IMR-90 (cell line): ENCODE results near the gene FEN1. TPM values are rescaled to one million over a fixed set of nuclear protein-coding genes. Genes with fewer than 3 reads are reported as not detected.

Experiments used
- ATAC-seq: fragments of 200-7000 bp; cut with Tn5 transposase; 2 replicates; pipeline ENCODE4 v1.9.1; 2020; ENCODE audit warnings: low read depth, mild to moderate bottlenecking, moderate library complexity
- BruUV-seq: library from RNA; stranded (reverse); fragments of 400-500 nt; replicated peaks from 2 replicates; lab custom pipeline; 2021; lab: Mats Ljungman, UMichigan
- CTCF ChIA-PET: fragments of 300-600 bp; formaldehyde crosslinking; extraction: SDS; loops from one replicate; lab custom pipeline; 2021; ENCODE audit warnings: antibody characterized with exemption; lab: Yijun Ruan, JAX
- POLR2A ChIA-PET: fragments of 300-600 bp; sonication (Branson Sonifier 250); formaldehyde crosslinking; loops from one replicate; lab custom pipeline; 2022; ENCODE audit warnings: antibody characterized with exemption; ENCODE audit not compliant: unreplicated experiment; lab: Charles Lee
- DNase-seq: peaks from one replicate; pipeline ENCODE4 v3.0.0; 2013
- H2AFZ ChIP-seq: replicated peaks from 2 replicates; pipeline ENCODE3; 2013; ENCODE audit warnings: low read length, mild to moderate bottlenecking; ENCODE audit not compliant: poor library complexity
- H2AK5ac ChIP-seq: 2 replicates; pipeline ENCODE4 v1.6.1; 2013; ENCODE audit warnings: low read depth, low read length, inconsistent platforms
- H2AK9ac ChIP-seq: replicated peaks from 2 replicates; pipeline ENCODE3; 2013; ENCODE audit warnings: mild to moderate bottlenecking, low read depth, low read length, moderate library complexity; ENCODE audit not compliant: poor library complexity
- H2BK120ac ChIP-seq: 2 replicates; pipeline ENCODE4 v1.6.1; 2013; ENCODE audit warnings: low read depth, low read length, inconsistent platforms
- H2BK15ac ChIP-seq: 3 replicates; pipeline ENCODE4 v1.6.1; 2013; ENCODE audit warnings: low read depth, low read length, inconsistent platforms
- H2BK20ac ChIP-seq: 2 replicates; pipeline ENCODE4 v1.6.1; 2013; ENCODE audit warnings: low read depth, mild to moderate bottlenecking, inconsistent platforms, low read length, moderate library complexity
- H2BK5ac ChIP-seq: 2 replicates; pipeline ENCODE4 v1.6.1; 2013; ENCODE audit warnings: mild to moderate bottlenecking, low read depth, low read length, inconsistent platforms; ENCODE audit not compliant: poor library complexity, severe bottlenecking
- H3K14ac ChIP-seq: replicated peaks from 2 replicates; pipeline ENCODE4 v1.6.1; 2013; ENCODE audit warnings: low read depth, low read length, inconsistent platforms
- H3K18ac ChIP-seq: 2 replicates; pipeline ENCODE4 v1.6.1; 2013; ENCODE audit warnings: low read depth, low read length, control low read depth
- H3K23ac ChIP-seq: 2 replicates; pipeline ENCODE4 v1.6.1; 2013; ENCODE audit warnings: low read depth, low read length, inconsistent platforms
- H3K27ac ChIP-seq: 2 replicates; pipeline ENCODE4 v1.5.1; 2013; ENCODE audit warnings: mild to moderate bottlenecking, control low read depth, low read length; ENCODE audit not compliant: insufficient read depth
- H3K27me3 ChIP-seq: 2 replicates; pipeline ENCODE4 v1.6.1; 2013; ENCODE audit warnings: low read length; ENCODE audit not compliant: control insufficient read depth, insufficient read depth
- H3K36me3 ChIP-seq: 2 replicates; pipeline ENCODE4 v1.6.1; 2013; ENCODE audit warnings: low read length, mixed read lengths; ENCODE audit not compliant: control insufficient read depth, insufficient read depth
- H3K4ac ChIP-seq: 2 replicates; pipeline ENCODE4 v1.6.1; 2013; ENCODE audit warnings: low read depth, low read length, inconsistent platforms
- H3K4me1 ChIP-seq: 2 replicates; pipeline ENCODE4 v1.6.1; 2013; ENCODE audit warnings: low read length, mixed read lengths; ENCODE audit not compliant: control insufficient read depth, insufficient read depth
- H3K4me2 ChIP-seq: 2 replicates; pipeline ENCODE4 v1.6.1; 2013; ENCODE audit warnings: low read depth, mild to moderate bottlenecking, control low read depth, low read length, moderate library complexity
- H3K4me3 ChIP-seq: 2 replicates; pipeline ENCODE4 v1.5.1; 2013; ENCODE audit warnings: low read depth, mild to moderate bottlenecking, control low read depth, low read length, moderate library complexity; ENCODE audit not compliant: insufficient read depth
- H3K56ac ChIP-seq: 2 replicates; pipeline ENCODE4 v1.6.1; 2013; ENCODE audit warnings: low read length, inconsistent platforms; ENCODE audit not compliant: insufficient read depth; ENCODE audit errors: extremely low read depth
- H3K79me1 ChIP-seq, 2 experiments: 2 replicates each; pipeline ENCODE4 v1.6.1; 2013; ENCODE audit warnings: low read length in 2 of 2, inconsistent platforms in 1 of 2, low read depth in 1 of 2
- H3K9ac ChIP-seq: 2 replicates; pipeline ENCODE4 v1.6.1; 2013; ENCODE audit warnings: low read depth, low read length, control low read depth
- H3K9me1 ChIP-seq: 2 replicates; pipeline ENCODE4 v1.6.1; 2013; ENCODE audit warnings: low read length, inconsistent platforms; ENCODE audit not compliant: insufficient read depth
- H3K9me3 ChIP-seq: 2 replicates; pipeline ENCODE4 v1.6.1; 2013; ENCODE audit warnings: low read length; ENCODE audit not compliant: control insufficient read depth, insufficient read depth
- H4K20me1 ChIP-seq: 2 replicates; pipeline ENCODE4 v1.6.1; 2013; ENCODE audit warnings: low read length, inconsistent platforms; ENCODE audit not compliant: insufficient read depth
- H4K5ac ChIP-seq: 2 replicates; pipeline ENCODE4 v1.6.1; 2013; ENCODE audit warnings: mild to moderate bottlenecking, low read depth, low read length, control low read depth
- H4K8ac ChIP-seq, 2 experiments: 2 replicates each; pipeline ENCODE4 v1.6.1; 2013; ENCODE audit warnings: low read depth in 2 of 2, low read length in 2 of 2, control low read depth in 1 of 2, inconsistent platforms in 1 of 2
- H4K91ac ChIP-seq: 2 replicates; pipeline ENCODE4 v1.6.1; 2013; ENCODE audit warnings: low read depth, low read length, inconsistent platforms; ENCODE audit not compliant: insufficient read depth
- BHLHE40 ChIP-seq: fragments of 150-350 bp; IDR thresholded peaks from 2 replicates; pipeline ENCODE4 v1.6.1; 2016; ENCODE audit warnings: mild to moderate bottlenecking, low read depth, low read length
- CEBPB ChIP-seq: IDR thresholded peaks from 2 replicates; pipeline ENCODE4 v1.6.1; 2012; ENCODE audit warnings: low read depth, low read length, improper control_type of control experiment
- CTCF ChIP-seq: conservative IDR thresholded peaks from 2 replicates; pipeline ENCODE4 v1.5.1; 2012; ENCODE audit warnings: mild to moderate bottlenecking, low read depth, low read length, improper control_type of control experiment
- ELK1 ChIP-seq: fragments of 150-350 bp; IDR thresholded peaks from 2 replicates; pipeline ENCODE4 v1.6.1; 2016; ENCODE audit warnings: low read depth, mild to moderate bottlenecking, low read length, moderate library complexity, borderline replicate concordance
- FOS ChIP-seq: fragments of 150-350 bp; IDR thresholded peaks from 2 replicates; pipeline ENCODE4 v1.6.1; 2016; ENCODE audit warnings: low read depth, low read length
- MAFK ChIP-seq: IDR thresholded peaks from 2 replicates; pipeline ENCODE4 v1.6.1; 2012; ENCODE audit warnings: low read depth, low read length, improper control_type of control experiment
- MAZ ChIP-seq: IDR thresholded peaks from 2 replicates; pipeline ENCODE4 v1.6.1; 2012; ENCODE audit warnings: low read depth, mild to moderate bottlenecking, low read length, improper control_type of control experiment, moderate library complexity, borderline replicate concordance
- MXI1 ChIP-seq: IDR thresholded peaks from 2 replicates; pipeline ENCODE4 v1.6.1; 2012; ENCODE audit warnings: low read depth, mild to moderate bottlenecking, low read length, moderate library complexity, borderline replicate concordance
- NFE2L2 ChIP-seq: fragments of 150-350 bp; IDR thresholded peaks from 2 replicates; pipeline ENCODE4 v1.6.1; 2016; ENCODE audit warnings: low read depth, mild to moderate bottlenecking, low read length
- POLR2A ChIP-seq: IDR thresholded peaks from 2 replicates; pipeline ENCODE4 v1.6.1; 2012; ENCODE audit warnings: mild to moderate bottlenecking, low read depth, low read length
- RAD21 ChIP-seq: IDR thresholded peaks from 2 replicates; pipeline ENCODE4 v1.6.1; 2012; ENCODE audit warnings: low read length, improper control_type of control experiment
- RCOR1 ChIP-seq: IDR thresholded peaks from 2 replicates; pipeline ENCODE4 v1.6.1; 2012; ENCODE audit warnings: mild to moderate bottlenecking, low read length, improper control_type of control experiment; ENCODE audit not compliant: insufficient replicate concordance
- RFX5 ChIP-seq: IDR thresholded peaks from 2 replicates; pipeline ENCODE4 v1.8.0; 2012; ENCODE audit warnings: low read depth, mild to moderate bottlenecking, low read length, moderate library complexity
- SMC3 ChIP-seq: fragments of 150-350 bp; IDR thresholded peaks from 2 replicates; pipeline ENCODE4 v1.6.1; 2016; ENCODE audit warnings: low read depth, mild to moderate bottlenecking, antibody characterized with exemption, low read length, moderate library complexity
- WGBS, 2 experiments: methylation state at CpG; one replicate each; pipeline versions ENCODE4 v1.1.5 to v1.1.7; 2013; ENCODE audit warnings: missing lambda C conversion rate in 2 of 2; ENCODE audit not compliant: insufficient read length in 1 of 2; ENCODE audit errors: extremely low coverage in 2 of 2; 5-methylcytosine and 5-hydroxymethylcytosine counted together
- dilution Hi-C: fragments of 300-500 bp; cut with HindIII; formaldehyde crosslinking; loops from one replicate; pipeline ENCODE4 v1.14.3; 2018; ENCODE audit warnings: low sequenced_read_pairs; ENCODE audit not compliant: unreplicated experiment
- in situ Hi-C: fragments of 300-500 bp; cut with MboI; formaldehyde crosslinking; loops from 3 replicates; pipeline ENCODE4 v1.14.3; 2019; ENCODE audit warnings: low sequenced_read_pairs, inconsistent platforms, mixed read lengths
- intact Hi-C: fragments of 100-400 bp; cut with micrococcal nuclease; formaldehyde crosslinking; loops from 2 replicates; pipeline ENCODE4 v1.10.0; 2022
- polyA plus RNA-seq, 3 experiments: library from polyadenylated mRNA; depleted of rRNA; stranded (reverse); fragments of >200 nt; gene quantifications; 2 replicates each; pipeline ENCODE4 v1.2.3, GENCODE V29; 2012; ENCODE audit warnings: low replicate concordance in 1 of 3
- total RNA-seq: library from RNA; depleted of rRNA; stranded (reverse); fragments of >200 nt; gene quantifications from 2 replicates; pipeline ENCODE4 v1.2.3, GENCODE V29; 2012

Gene FEN1
- total and polyA plus RNA-seq, 2 of the 4 experiments (the other 2 are of a cell fraction) = 23.0 to 41.9 TPM

- H2BK15ac ChIP-seq = no peak overlapping the region
- BruUV-seq = no TSS peak
- WGBS, 2 experiments = 93% methylated on average over 5 of the region's 11 CpGs; no CpG with 5 or more reads in 1 of the 2 experiments
- ATAC-seq (no peak), DNase-seq (no peak)
- H2BK120ac ChIP-seq = no peak overlapping the region
- peaks cover 6% of the 10 kb centered on the region; the same call in 1 of the 2 replicates for H4K20me1 ChIP-seq
- no peak overlapping the region for H2AK9ac ChIP-seq
- H3K4me2 ChIP-seq = no peak overlapping the region
- no peak overlapping the region for H2BK20ac ChIP-seq
- H3K9ac ChIP-seq = no peak overlapping the region
- dilution Hi-C loops = no loop called here
- POLR2A ChIA-PET = no interaction called here
- no peak overlapping the region for H3K4me3 ChIP-seq
- H3K79me1 ChIP-seq = peaks cover 0 to under 1% of the 10 kb centered on the region in 2 experiments; a peak in 1 of 4 replicates
- in situ Hi-C loops = no loop called here
- H3K9me3 ChIP-seq = no peaks in the 10 kb centered on the region
- H2AK5ac ChIP-seq = no peak overlapping the region
- H2AFZ ChIP-seq = no peak overlapping the region
- H4K91ac ChIP-seq = no peak overlapping the region
- intact Hi-C loops = no loop called here
- no peak overlapping the region for H3K23ac ChIP-seq
- no peak overlapping the region for H3K18ac ChIP-seq
- CTCF ChIA-PET = interaction anchor here (1.2 kb wide), 1 partner anchor 15 kb away, joined by 5 read pairs; no protein-coding TSS in a partner anchor
- H3K36me3 ChIP-seq = peaks cover 40% of the 10 kb centered on the region
- no peak overlapping the region for H4K5ac ChIP-seq
- no peaks in the 10 kb centered on the region for H3K27me3 ChIP-seq
- H3K27ac ChIP-seq = no peak overlapping the region
- H3K4me1 ChIP-seq = peaks cover 3% of the 10 kb centered on the region; the same call in 1 of the 2 replicates
- TF ChIP-seq RFX5 (no peak), MXI1 (no peak), BHLHE40 (no peak), MAZ (no peak), POLR2A (no peak), RAD21 (no peak), CTCF (no peak), NFE2L2 (no peak), CEBPB (no peak), FOS (no peak), ELK1 (no peak), RCOR1 (no peak), SMC3 (no peak), MAFK (no peak)
- H3K4ac ChIP-seq = no peak overlapping the region
- no peak overlapping the region for H4K8ac ChIP-seq
- no peak overlapping the region for H3K56ac ChIP-seq
- no peak overlapping the region for H3K14ac ChIP-seq
- no peaks in the 10 kb centered on the region; the same call in 1 of the 2 replicates for H3K9me1 ChIP-seq
- H2BK5ac ChIP-seq = no peak overlapping the region
These were observed 9.9 kb upstream of the FEN1 start for GRCh38 chr11:61782841-61783240.
